Astrocyte of the cerebellum (primary cell): Measurements from ENCODE around the gene AACS.

Experiments used
- DNase-seq: peaks from one replicate; pipeline ENCODE4 v3.0.0-alpha.2; 2011; ENCODE audit warnings: low read depth
- H3K4me3 ChIP-seq: 2 replicates; pipeline ENCODE4 v1.5.1; 2011; ENCODE audit warnings: mild to moderate bottlenecking, low read depth, low read length, moderate library complexity
- CTCF ChIP-seq: IDR thresholded peaks from 2 replicates; pipeline ENCODE4 v1.5.1; 2012; ENCODE audit warnings: low read length, low read depth, moderate library complexity, mild to moderate bottlenecking; ENCODE audit errors: missing control alignments
- in situ Hi-C: cut with HindIII; loops from 2 replicates; pipeline ENCODE4 v1.10.0; 2017; ENCODE audit warnings: low sequenced_read_pairs

Gene AACS

GRCh38 chr12:125065021-125065918, at the start of gene AACS:
Gene AACS, plus strand, starts transcription at chr12:125065435. Its CDS starts 150 bp downstream, at chr12:125065585.
- TF ChIP-seq CTCF: no peak
- in situ Hi-C loops: no loop called here
- peak within 1 kb of the TSS; percentile 79 for H3K4me3 ChIP-seq
- DNase-seq: peak; percentile 11

DNA sequence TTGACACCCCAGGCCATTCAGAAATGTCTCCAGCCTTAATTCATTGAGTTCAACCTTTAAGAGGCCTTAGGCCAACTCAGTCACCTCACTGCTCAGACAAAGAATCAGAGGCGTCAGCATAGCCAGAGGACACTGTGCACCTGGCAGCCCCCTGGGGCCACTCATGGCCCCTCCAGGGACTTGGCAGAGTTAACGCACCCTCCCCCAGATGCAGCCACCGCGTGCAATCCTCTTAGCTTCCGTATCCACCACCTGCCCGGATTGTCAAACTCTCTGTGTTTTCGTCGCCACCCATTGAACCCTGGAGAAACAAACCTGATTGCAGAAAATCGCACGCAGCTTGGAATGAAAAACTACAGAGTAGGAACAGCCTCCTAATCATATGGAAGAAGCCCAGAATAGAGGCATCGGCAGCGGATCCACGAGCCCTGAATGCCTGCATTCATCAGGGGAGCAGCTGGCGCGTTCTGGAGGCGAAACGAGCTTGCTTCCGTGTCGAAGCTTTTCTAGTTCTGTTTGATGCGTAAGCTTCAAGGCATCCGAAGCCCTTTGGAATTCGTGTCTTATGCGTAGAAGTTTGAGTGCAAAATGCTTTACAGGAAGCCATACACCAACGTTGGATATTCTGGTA, 49.4 kb upstream of the AACS start:
- TF ChIP-seq CTCF: no peak
- no peak overlapping the region for H3K4me3 ChIP-seq
- no peak for DNase-seq
- in situ Hi-C loops: no loop called here

- no peak for DNase-seq
- in situ Hi-C loops: no loop called here
- TF ChIP-seq CTCF: no peak
- H3K4me3 ChIP-seq: no peak overlapping the region
Observed at GRCh38 chr12:125017801-125018200, 47.4 kb upstream of the AACS start.

- DNase-seq: no peak
- in situ Hi-C loops: no loop called here
- no peak for TF ChIP-seq CTCF
- H3K4me3 ChIP-seq: no peak overlapping the region
Observed at GRCh38 chr12:125018356-125018755, 46.9 kb upstream of the AACS start.

DNA sequence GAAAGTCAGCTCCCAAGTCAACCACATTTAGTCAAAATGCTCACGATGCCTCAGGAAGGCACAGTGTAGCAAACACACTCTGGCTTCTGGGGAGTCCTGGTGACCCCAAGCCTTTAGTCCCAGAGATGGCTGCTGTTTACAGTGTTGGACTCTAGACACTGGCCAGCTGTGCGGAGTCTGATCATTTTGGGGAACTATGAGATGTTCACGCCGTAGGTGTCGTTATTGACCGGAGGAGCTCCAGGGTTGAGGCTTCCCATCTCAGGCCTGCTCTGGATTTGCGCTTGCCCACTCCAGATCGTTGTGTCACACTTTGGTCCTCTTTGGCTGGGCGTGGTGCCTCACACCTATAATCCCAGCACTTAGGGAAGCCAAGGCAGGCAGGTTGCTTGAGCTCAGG, 44.1 kb upstream of the AACS start:
- in situ Hi-C loops: no loop called here
- DNase-seq: no peak
- TF ChIP-seq CTCF: no peak
- H3K4me3 ChIP-seq: no peak overlapping the region

DNA sequence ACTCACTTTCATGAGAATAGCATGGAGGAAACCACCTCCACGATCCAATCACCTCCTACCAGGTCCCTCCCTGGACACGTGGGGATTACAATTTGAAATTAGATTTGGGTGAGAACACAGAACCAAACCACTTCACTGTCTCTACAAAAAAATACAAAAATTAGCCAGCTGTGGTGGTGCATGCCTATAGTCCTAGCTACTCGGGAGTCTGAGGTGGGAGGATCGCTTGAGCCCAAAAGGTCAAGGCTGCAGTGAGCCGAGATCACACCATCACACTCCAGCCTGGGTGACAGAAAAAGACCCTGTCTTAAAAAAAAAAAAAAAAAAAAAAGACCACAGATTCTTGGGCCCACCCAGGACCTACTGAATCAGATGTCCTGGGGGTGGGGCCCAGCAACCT, 43.5 kb upstream of the AACS start:
- no peak overlapping the region for H3K4me3 ChIP-seq
- no peak for TF ChIP-seq CTCF
- in situ Hi-C loops: no loop called here
- no peak for DNase-seq
